IPS-18a (cell line): ENCODE data around the gene TRIO.
A peak's percentile ranks its signal among the peaks of the same experiment; 100 is the strongest.

Source experiments
- H3K27ac ChIP-seq: one replicate; pipeline ENCODE4 v1.5.1; 2013; ENCODE audit warnings: low read length
- H3K27me3 ChIP-seq: one replicate; pipeline ENCODE4 v1.6.1; 2013; ENCODE audit warnings: mild to moderate bottlenecking, low read length; ENCODE audit not compliant: control insufficient read depth, insufficient read depth
- H3K36me3 ChIP-seq: one replicate; pipeline ENCODE4 v1.6.1; 2013; ENCODE audit warnings: low read depth, low read length; ENCODE audit not compliant: control insufficient read depth
- H3K4me1 ChIP-seq: one replicate; pipeline ENCODE4 v1.6.1; 2013; ENCODE audit warnings: low read depth, low read length; ENCODE audit not compliant: control insufficient read depth
- H3K4me3 ChIP-seq: one replicate; pipeline ENCODE4 v1.5.1; 2013; ENCODE audit warnings: low read length
- H3K9ac ChIP-seq: one replicate; pipeline ENCODE4 v1.6.1; 2013; ENCODE audit warnings: mild to moderate bottlenecking, low read length, moderate library complexity
- H3K9me3 ChIP-seq: one replicate; pipeline ENCODE4 v1.6.1; 2013; ENCODE audit warnings: low read depth, low read length; ENCODE audit not compliant: control insufficient read depth

TRIO gene

GRCh38 chr5:14249258-14250082 lies 106.3 kb downstream of the TRIO start:
- H3K4me3 ChIP-seq = no peak overlapping the region
- H3K9ac ChIP-seq = no peak overlapping the region
- H3K9me3 ChIP-seq = no peaks in the 10 kb centered on the region
- H3K27me3 ChIP-seq = no peaks in the 10 kb centered on the region
- peaks cover 17% of the 10 kb centered on the region for H3K4me1 ChIP-seq
- H3K36me3 ChIP-seq = no peaks in the 10 kb centered on the region
- no peak overlapping the region for H3K27ac ChIP-seq

GRCh38 chr5:14250084-14250695 lies 107.0 kb downstream of the TRIO start:
- Histone ChIP-seq H3K36me3 (no peaks in the 10 kb centered on the region), H3K9me3 (no peaks in the 10 kb centered on the region), H3K4me3 (no peak overlapping the region), H3K27me3 (no peaks in the 10 kb centered on the region), H3K27ac (no peak overlapping the region), H3K9ac (no peak overlapping the region), H3K4me1 (peaks cover 17% of the 10 kb centered on the region)

GRCh38 chr5:14250748-14251701 lies 107.9 kb downstream of the TRIO start:
- Histone ChIP-seq H3K4me1 (peaks cover 17% of the 10 kb centered on the region), H3K27ac (no peak overlapping the region), H3K9me3 (no peaks in the 10 kb centered on the region), H3K4me3 (no peak overlapping the region), H3K36me3 (no peaks in the 10 kb centered on the region), H3K9ac (no peak overlapping the region), H3K27me3 (no peaks in the 10 kb centered on the region)

GRCh38 chr5:14251733-14252132 lies 108.6 kb downstream of the TRIO start:
- Histone ChIP-seq H3K27me3 (no peaks in the 10 kb centered on the region), H3K9me3 (no peaks in the 10 kb centered on the region), H3K4me3 (no peak overlapping the region), H3K36me3 (no peaks in the 10 kb centered on the region), H3K27ac (no peak overlapping the region), H3K4me1 (peaks cover 13% of the 10 kb centered on the region), H3K9ac (no peak overlapping the region)

- peaks cover 22% of the 10 kb centered on the region for H3K4me1 ChIP-seq
- no peak overlapping the region for H3K9ac ChIP-seq
- no peaks in the 10 kb centered on the region for H3K9me3 ChIP-seq
- no peaks in the 10 kb centered on the region for H3K36me3 ChIP-seq
- no peaks in the 10 kb centered on the region for H3K27me3 ChIP-seq
- H3K27ac ChIP-seq = no peak overlapping the region
- no peak overlapping the region for H3K4me3 ChIP-seq
These were observed 109.7 kb downstream of the TRIO start for GRCh38 chr5:14252793-14253192.

GRCh38 chr5:14254686-14255085 lies 111.5 kb downstream of the TRIO start:
- Histone ChIP-seq H3K9ac (no peak overlapping the region), H3K4me3 (no peak overlapping the region), H3K27ac (no peak overlapping the region), H3K27me3 (no peaks in the 10 kb centered on the region), H3K9me3 (no peaks in the 10 kb centered on the region), H3K4me1 (peaks cover 36% of the 10 kb centered on the region), H3K36me3 (no peaks in the 10 kb centered on the region)

- H3K4me3 ChIP-seq = no peak overlapping the region
- no peaks in the 10 kb centered on the region for H3K27me3 ChIP-seq
- H3K9ac ChIP-seq = no peak overlapping the region
- no peak overlapping the region for H3K27ac ChIP-seq
- H3K4me1 ChIP-seq = peaks cover 45% of the 10 kb centered on the region
- H3K9me3 ChIP-seq = no peaks in the 10 kb centered on the region
- H3K36me3 ChIP-seq = no peaks in the 10 kb centered on the region
These were observed 113.0 kb downstream of the TRIO start for GRCh38 chr5:14256026-14256690.

- Histone ChIP-seq H3K9ac (no peak overlapping the region), H3K36me3 (no peaks in the 10 kb centered on the region), H3K4me3 (no peak overlapping the region), H3K4me1 (peaks cover 52% of the 10 kb centered on the region), H3K9me3 (no peaks in the 10 kb centered on the region), H3K27ac (no peak overlapping the region), H3K27me3 (no peaks in the 10 kb centered on the region)
These were observed 113.7 kb downstream of the TRIO start for GRCh38 chr5:14256756-14257393.

- no peak overlapping the region for H3K4me3 ChIP-seq
- peaks cover 64% of the 10 kb centered on the region for H3K4me1 ChIP-seq
- H3K27ac ChIP-seq = no peak overlapping the region
- H3K9me3 ChIP-seq = no peaks in the 10 kb centered on the region
- no peaks in the 10 kb centered on the region for H3K36me3 ChIP-seq
- no peaks in the 10 kb centered on the region for H3K27me3 ChIP-seq
- no peak overlapping the region for H3K9ac ChIP-seq
These were observed 114.9 kb downstream of the TRIO start for GRCh38 chr5:14257995-14258403.

GRCh38 chr5:14258840-14259239 lies 115.7 kb downstream of the TRIO start:
- Histone ChIP-seq H3K27ac (no peak overlapping the region), H3K9me3 (no peaks in the 10 kb centered on the region), H3K4me3 (peak overlapping the region; percentile 26), H3K4me1 (peaks cover 70% of the 10 kb centered on the region), H3K9ac (peak overlapping the region; percentile 33), H3K27me3 (no peaks in the 10 kb centered on the region), H3K36me3 (no peaks in the 10 kb centered on the region)
